ENCODE measurements around the gene POLD1.

GRCh38 chr19:50413531-50413930 is 29.4 kb downstream of the POLD1 start:
- TF ChIP-seq, protein P1, sequence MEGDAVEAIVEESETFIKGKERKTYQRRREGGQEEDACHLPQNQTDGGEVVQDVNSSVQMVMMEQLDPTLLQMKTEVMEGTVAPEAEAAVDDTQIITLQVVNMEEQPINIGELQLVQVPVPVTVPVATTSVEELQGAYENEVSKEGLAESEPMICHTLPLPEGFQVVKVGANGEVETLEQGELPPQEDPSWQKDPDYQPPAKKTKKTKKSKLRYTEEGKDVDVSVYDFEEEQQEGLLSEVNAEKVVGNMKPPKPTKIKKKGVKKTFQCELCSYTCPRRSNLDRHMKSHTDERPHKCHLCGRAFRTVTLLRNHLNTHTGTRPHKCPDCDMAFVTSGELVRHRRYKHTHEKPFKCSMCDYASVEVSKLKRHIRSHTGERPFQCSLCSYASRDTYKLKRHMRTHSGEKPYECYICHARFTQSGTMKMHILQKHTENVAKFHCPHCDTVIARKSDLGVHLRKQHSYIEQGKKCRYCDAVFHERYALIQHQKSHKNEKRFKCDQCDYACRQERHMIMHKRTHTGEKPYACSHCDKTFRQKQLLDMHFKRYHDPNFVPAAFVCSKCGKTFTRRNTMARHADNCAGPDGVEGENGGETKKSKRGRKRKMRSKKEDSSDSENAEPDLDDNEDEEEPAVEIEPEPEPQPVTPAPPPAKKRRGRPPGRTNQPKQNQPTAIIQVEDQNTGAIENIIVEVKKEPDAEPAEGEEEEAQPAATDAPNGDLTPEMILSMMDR (conservative IDR thresholded peaks at IDR 0.05 in 1 of 2, IDR thresholded peaks at IDR 0.05 in 1 of 2; ENCODE audit: extremely low read depth in 1 of 2, insufficient read depth in 1 of 2, low read depth in 1 of 2, low read length in 2 of 2): no peak
- no peak for TF ChIP-seq EZH2 (IDR thresholded peaks at IDR 0.05; ENCODE audit: borderline replicate concordance, low read length)

Data from mammary epithelial cell (primary cell).